Midbrain (tissue), 1 donor: Measurements from ENCODE around the gene TCHH.
"Not testable (repeated sequence)": the region's sequence is repeated elsewhere in the genome, so short reads cannot be mapped to it uniquely, and the experiment has no call there.

Experiments
- DNase-seq: peaks from one replicate; lab custom pipeline; 2025; lab: John Stamatoyannopoulos, UW

The TCHH gene, protein sequence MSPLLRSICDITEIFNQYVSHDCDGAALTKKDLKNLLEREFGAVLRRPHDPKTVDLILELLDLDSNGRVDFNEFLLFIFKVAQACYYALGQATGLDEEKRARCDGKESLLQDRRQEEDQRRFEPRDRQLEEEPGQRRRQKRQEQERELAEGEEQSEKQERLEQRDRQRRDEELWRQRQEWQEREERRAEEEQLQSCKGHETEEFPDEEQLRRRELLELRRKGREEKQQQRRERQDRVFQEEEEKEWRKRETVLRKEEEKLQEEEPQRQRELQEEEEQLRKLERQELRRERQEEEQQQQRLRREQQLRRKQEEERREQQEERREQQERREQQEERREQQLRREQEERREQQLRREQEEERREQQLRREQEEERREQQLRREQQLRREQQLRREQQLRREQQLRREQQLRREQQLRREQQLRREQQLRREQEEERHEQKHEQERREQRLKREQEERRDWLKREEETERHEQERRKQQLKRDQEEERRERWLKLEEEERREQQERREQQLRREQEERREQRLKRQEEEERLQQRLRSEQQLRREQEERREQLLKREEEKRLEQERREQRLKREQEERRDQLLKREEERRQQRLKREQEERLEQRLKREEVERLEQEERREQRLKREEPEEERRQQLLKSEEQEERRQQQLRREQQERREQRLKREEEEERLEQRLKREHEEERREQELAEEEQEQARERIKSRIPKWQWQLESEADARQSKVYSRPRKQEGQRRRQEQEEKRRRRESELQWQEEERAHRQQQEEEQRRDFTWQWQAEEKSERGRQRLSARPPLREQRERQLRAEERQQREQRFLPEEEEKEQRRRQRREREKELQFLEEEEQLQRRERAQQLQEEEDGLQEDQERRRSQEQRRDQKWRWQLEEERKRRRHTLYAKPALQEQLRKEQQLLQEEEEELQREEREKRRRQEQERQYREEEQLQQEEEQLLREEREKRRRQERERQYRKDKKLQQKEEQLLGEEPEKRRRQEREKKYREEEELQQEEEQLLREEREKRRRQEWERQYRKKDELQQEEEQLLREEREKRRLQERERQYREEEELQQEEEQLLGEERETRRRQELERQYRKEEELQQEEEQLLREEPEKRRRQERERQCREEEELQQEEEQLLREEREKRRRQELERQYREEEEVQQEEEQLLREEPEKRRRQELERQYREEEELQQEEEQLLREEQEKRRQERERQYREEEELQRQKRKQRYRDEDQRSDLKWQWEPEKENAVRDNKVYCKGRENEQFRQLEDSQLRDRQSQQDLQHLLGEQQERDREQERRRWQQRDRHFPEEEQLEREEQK (N-terminal part only)

DNA sequence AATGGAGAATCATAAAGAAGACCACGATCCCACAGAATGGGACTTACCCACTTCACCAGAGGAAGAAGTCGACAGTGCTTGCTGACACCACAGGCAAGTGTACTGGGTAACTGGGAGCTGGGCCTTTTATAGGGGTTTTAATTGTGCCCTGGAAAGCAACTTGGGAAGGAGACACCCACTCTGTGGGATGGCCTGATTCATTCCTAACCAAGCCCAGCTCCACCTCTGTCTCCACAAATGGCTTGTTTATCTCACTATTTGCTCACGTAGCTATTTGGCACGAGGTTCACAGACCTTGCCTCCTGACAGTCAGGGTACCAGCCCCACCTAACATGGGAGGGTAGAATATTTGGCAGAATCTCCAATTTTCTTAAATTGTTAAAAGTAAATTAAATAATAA lies at the start of gene TCHH:
Gene TCHH, minus strand, starts transcription at position 101 of the 400 bp plus-strand sequence. CDS start 1,364 bp downstream, outside the sequence.
- DNase-seq, result no peak

GRCh38 chr1:152164517-152165136 lies 49.4 kb upstream of the TCHH start:
- DNase-seq, result no peak

- DNase-seq, result no peak
These were observed 47.7 kb upstream of the TCHH start for GRCh38 chr1:152162792-152163463.

GRCh38 chr1:152160576-152160975 lies 45.3 kb upstream of the TCHH start:
- DNase-seq, result no peak

DNA sequence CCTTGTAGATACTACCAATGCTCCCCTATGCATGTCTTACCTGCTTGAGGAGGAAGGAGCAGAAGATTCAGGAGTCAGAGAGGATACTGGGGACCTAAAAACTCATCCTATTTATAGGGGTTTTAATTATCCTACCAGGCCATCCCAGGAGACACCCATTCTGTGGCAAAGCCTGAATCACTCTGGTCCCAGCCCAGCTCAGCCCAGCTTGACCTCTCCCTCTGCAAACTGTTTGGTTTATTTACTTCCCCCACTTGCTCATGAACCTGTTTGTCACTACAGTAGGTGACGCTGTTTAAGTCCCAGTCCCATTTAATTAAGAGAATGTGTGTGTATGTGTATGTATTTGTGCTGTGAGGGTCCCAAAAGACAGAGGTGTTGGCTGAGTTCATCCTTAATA lies 43.9 kb upstream of the TCHH start, which contains the start of gene RPTN:
Gene RPTN, minus strand, starts transcription at position 85 of the 400 bp plus-strand sequence. CDS start 1,339 bp downstream, outside the sequence.
- DNase-seq, result no peak

- DNase-seq, result no peak
These were observed 38.8 kb upstream of the TCHH start for GRCh38 chr1:152153996-152154395.

DNA sequence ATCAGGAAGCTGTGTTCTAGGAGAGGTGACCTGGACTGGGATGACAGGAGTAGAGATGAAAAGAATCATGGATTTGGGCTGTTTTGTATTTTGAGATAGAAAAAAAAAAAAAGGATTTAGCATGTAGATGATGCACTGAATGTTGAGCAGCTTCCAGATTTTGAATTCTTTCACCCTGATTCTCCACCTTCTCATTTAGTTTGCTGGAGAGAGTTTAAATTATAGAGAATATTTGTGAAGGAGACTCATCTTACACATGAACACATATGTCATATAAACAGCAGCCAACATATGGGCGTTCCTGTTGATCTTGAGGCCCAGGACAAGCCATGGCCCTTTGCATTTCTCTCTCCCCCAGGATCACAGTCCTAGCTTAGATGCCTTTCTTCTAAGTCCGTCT lies 36.4 kb upstream of the TCHH start:
- DNase-seq, result no peak

- DNase-seq, result no peak
These were observed 33.7 kb upstream of the TCHH start for GRCh38 chr1:152148981-152149380.

DNA sequence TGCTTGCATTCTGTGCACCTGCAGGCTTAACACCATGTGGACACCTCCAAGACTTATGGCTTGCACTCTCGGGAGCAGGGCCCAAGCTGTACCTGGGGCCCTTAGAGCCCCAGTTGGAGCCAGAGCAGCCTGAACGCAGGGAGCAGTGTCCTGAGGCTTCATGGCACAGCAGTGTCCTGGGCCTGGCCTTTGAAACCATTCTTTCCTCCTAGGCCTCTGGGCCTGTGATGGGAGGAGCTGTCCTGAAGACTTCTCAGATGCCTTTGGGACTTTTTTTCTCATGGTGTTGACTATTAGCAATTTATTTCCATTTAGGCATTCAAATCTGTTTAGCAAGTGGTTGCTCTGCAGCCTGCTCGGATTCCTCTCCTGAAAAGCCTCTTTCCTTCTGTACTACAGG lies 32.8 kb upstream of the TCHH start:
- DNase-seq, result no peak

- DNase-seq, result no peak
These were observed 30.5 kb upstream of the TCHH start for GRCh38 chr1:152145769-152146168.

- DNase-seq, result not testable (repeated sequence)
These were observed 29.5 kb upstream of the TCHH start for GRCh38 chr1:152144674-152145183.

DNA sequence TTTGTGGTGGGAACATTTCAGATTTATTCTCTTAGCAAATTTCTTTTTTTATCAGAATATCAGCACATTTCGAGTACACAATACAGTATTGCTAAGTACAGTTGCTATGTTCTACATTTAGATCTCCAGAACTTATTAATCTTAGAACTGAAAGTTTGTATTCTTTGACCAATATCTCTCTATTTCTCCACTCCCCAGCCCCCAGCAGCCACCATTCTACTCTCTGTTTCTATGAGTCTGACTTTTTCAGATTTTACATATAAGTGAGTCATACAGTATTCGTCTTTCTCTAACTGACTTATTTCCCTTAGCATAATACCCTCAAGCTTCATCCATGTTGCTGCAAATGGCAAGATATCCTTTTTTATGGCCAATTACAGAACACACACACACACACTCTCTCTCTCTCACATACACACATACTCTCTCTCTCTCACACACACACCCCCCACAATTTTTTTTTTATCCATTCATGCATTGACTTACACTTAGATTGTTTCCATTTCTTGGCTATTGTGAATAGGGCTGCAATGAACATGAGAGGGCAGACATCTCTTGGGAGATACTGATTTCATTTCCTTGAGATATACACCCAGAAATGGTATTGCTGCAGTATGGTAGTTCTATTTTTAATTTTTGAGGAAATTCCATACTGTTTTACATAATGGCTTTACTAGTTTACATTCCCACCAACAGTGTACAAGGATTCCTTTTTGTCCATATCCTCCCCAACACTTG lies 28.1 kb upstream of the TCHH start:
- no peak for DNase-seq

DNA sequence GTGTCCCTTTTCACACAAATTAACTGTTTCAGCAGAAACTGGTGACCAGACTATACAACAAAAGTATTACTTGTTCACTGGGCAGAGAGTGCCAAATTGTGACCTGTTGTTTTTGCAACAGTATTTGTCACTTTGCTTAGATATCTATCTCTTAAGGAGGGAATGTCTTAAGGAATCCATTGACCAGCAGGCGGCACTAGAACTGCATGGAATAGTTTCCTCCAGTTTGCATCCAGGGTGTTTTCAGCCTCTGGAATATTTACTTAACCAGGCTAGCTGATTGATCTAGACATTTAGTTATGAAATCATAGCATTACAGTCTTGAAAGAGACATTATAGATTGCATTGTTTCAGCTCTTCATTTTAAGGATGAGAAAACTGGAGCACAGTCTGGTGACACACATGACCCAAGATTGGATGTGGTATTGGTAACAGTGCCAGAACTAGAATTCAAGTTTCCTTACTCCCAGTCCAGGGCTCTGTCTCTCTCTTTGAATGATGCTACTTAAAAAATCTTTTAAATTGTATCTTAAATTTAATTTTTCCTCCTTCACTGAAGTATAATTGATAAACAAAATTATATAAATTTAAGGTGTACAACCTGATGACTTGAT lies 26.8 kb upstream of the TCHH start:
- peak; percentile 59 for DNase-seq

- no peak for DNase-seq
These were observed 22.0 kb upstream of the TCHH start for GRCh38 chr1:152137215-152137614.

DNA sequence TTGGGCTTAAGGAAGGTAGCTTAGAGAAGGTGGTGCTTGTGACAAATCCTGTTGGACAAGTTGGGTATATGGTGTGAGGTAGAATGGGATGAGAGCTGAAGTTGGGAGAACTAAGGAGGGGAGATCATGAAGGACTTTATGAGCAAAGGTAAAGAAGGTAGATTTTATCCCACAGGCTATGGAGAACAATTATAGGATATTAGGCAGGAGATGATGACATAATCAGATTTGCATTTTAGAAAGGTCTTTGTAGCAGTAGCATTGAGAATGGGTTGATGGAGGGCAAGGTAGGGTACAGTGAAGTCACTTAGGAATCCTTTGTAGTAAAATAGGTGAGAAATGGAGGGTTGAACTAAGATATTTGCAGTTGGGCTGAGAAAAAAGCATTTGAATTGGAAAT lies 14.9 kb upstream of the TCHH start:
- DNase-seq, result no peak

DNA sequence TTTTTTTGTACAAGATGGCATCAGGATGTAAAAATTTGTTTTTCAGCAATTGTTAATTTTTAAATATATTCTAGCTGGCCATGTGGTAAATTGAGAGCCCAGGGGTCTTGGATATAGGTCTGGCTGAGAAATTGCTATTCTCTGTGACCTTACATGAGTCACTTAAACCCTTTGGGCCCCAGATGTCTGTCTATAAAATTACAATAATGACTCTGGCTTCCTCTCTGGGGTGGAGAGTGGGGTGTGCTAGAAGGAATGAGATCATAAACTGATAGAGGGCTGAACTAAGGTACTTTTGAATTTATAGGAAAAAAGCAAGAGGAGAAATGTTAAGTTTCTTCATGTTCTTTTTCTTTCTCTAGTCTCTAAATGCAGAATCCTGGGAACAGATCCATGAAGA lies 12.4 kb upstream of the TCHH start:
- no peak for DNase-seq

GRCh38 chr1:152125834-152126443 lies 10.7 kb upstream of the TCHH start:
- no peak for DNase-seq

GRCh38 chr1:152118915-152119314 lies 3.7 kb upstream of the TCHH start:
- no peak for DNase-seq

DNA sequence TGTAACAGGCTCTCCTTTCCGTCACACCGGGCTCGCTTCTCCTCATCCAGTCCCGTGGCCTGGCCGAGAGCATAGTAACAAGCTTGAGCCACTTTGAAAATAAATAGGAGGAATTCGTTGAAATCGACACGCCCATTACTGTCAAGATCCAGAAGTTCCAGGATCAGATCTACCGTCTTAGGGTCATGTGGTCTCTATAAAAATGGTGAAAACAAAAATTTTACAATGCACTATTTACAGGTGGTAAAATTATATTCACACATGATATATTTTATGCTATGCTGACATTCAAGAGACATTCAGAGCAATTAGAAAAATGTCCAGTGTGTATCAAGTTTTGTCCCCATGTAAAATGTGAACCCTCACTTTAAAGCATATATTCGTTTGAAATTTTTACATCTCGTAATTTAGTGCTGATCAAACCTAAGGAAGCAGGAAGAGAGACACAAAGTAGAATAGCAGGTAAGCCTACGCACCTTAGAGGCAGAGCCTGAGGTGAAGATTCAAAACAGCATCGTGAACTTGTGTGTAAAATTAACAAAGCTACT lies 2.3 kb downstream of the TCHH start:
- no peak for DNase-seq
